Thoracic aorta (tissue), 2 donors: Measurements from ENCODE around the gene MRPS11. TPM values are rescaled to one million over a fixed set of nuclear protein-coding genes. Genes with fewer than 3 reads are reported as not detected.

Experiments
- ATAC-seq: fragments of 150-250 bp; one replicate; pipeline ENCODE4 v1.8.0; 2017; ENCODE audit warnings: low read depth; ENCODE audit not compliant: insufficient number of reproducible peaks, low FRiP score
- DNase-seq: peaks from one replicate; pipeline ENCODE4 v3.0.0-alpha.2; 2020; ENCODE audit warnings: low spot score
- H3K27ac ChIP-seq, 2 donors: fragments of 200-600 bp; sonication (generic); 1 replicate in 1 of 2; 2 replicates in 1 of 2; pipeline ENCODE4 v1.5.1; 2016; ENCODE audit warnings: mild to moderate bottlenecking in 2 of 2, moderate library complexity in 2 of 2
- H3K27me3 ChIP-seq: fragments of 200-600 bp; sonication (generic); replicated peaks from 2 replicates; pipeline ENCODE4 v1.6.0; 2016; ENCODE audit warnings: mild to moderate bottlenecking; ENCODE audit not compliant: insufficient read depth
- H3K36me3 ChIP-seq: fragments of 200-600 bp; sonication (generic); one replicate; pipeline ENCODE4 v1.5.1; 2016
- H3K4me1 ChIP-seq, 2 donors: fragments of 200-600 bp; sonication (generic); 1 replicate in 1 of 2; 2 replicates in 1 of 2; pipeline versions ENCODE4 v1.5.1 to v1.6.0; 2016; ENCODE audit warnings: low read depth in 2 of 2, mild to moderate bottlenecking in 1 of 2; ENCODE audit not compliant: control insufficient read depth in 1 of 2
- H3K4me3 ChIP-seq: fragments of 200-600 bp; sonication (generic); 2 replicates; pipeline ENCODE4 v1.5.1; 2016; ENCODE audit warnings: mild to moderate bottlenecking
- H3K9me3 ChIP-seq: fragments of 200-600 bp; sonication (generic); 2 replicates; pipeline ENCODE4 v1.5.1; 2016
- total RNA-seq, 2 donors: library from RNA; depleted of rRNA; stranded (reverse); fragments of >200 nt; gene quantifications; one replicate each; pipeline versions ENCODE4 v1.1.0 to v1.2.3, GENCODE V29; 2016
- TF ChIP-seq, protein P1 (sequence below): fragments of 200-600 bp; sonication (generic); IDR thresholded peaks from one replicate; pipeline ENCODE4 v1.5.1; 2019; ENCODE audit warnings: antibody characterized with exemption

MRPS11 gene
- total RNA-seq, 2 donors from 2014 or later: 8.5 to 37.9 TPM

- Histone ChIP-seq H3K9me3 (no peaks in the 10 kb centered on the region), H3K4me3 (no peak overlapping the region)
Measured at GRCh38 chr15:88454867-88455810, 12.4 kb upstream of the MRPS11 start.

GRCh38 chr15:88456733-88457132, 10.8 kb upstream of the MRPS11 start:
- peaks cover 25% of the 10 kb centered on the region for H3K36me3 ChIP-seq
- peaks cover 0 to 9% of the 10 kb centered on the region in 2 donors for H3K4me1 ChIP-seq
- no peak for DNase-seq
- ATAC-seq: no peak
- H3K27me3 ChIP-seq: no peaks in the 10 kb centered on the region
- no peak overlapping the region for H3K4me3 ChIP-seq
- no peaks in the 10 kb centered on the region for H3K9me3 ChIP-seq
- TF ChIP-seq, protein P1, sequence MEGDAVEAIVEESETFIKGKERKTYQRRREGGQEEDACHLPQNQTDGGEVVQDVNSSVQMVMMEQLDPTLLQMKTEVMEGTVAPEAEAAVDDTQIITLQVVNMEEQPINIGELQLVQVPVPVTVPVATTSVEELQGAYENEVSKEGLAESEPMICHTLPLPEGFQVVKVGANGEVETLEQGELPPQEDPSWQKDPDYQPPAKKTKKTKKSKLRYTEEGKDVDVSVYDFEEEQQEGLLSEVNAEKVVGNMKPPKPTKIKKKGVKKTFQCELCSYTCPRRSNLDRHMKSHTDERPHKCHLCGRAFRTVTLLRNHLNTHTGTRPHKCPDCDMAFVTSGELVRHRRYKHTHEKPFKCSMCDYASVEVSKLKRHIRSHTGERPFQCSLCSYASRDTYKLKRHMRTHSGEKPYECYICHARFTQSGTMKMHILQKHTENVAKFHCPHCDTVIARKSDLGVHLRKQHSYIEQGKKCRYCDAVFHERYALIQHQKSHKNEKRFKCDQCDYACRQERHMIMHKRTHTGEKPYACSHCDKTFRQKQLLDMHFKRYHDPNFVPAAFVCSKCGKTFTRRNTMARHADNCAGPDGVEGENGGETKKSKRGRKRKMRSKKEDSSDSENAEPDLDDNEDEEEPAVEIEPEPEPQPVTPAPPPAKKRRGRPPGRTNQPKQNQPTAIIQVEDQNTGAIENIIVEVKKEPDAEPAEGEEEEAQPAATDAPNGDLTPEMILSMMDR: no peak
- H3K27ac ChIP-seq: no peak overlapping the region

More at GRCh38 chr15:88454867-88455810, 12.4 kb upstream of the MRPS11 start:
- no peak for ATAC-seq
- TF ChIP-seq, protein P1: peak; percentile 56
- H3K27me3 ChIP-seq: no peaks in the 10 kb centered on the region
- peaks cover 0 to 9% of the 10 kb centered on the region in 2 donors for H3K4me1 ChIP-seq
- no peak overlapping the region for H3K27ac ChIP-seq
- peaks cover 22% of the 10 kb centered on the region for H3K36me3 ChIP-seq
- no peak for DNase-seq

DNA sequence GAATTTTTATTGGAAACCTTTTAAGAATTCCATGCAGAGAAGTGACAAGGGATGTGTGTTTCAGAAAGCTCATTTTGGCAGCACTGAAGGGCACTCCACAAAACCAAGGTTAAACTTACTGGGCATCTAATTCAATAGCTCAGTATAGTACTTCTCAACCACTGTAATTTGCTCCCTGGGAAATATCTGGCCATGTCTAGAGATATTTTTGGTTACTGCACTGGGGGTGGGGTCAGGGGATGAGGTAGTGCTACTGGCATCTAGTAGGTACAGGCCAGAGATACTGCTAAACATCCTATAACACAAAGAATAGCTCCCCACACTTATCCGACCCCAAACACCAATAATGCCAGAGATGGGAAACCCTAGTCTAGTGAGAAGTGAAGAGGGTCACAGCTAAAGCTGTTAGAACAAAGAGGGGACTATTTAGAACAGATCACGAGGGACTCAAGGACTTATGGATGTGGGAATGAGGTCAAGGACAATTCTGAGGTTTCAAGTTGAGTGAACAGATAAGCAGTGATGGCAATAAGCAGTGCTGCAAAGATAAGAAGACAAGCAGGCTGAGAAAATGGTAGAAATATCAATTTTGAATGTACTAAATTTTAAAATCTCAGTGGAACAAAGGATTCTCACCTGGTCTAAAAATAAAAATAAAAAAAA, 3.5 kb upstream of the MRPS11 start:
- DNase-seq (no peak), ATAC-seq (no peak)
- H3K27ac ChIP-seq: no peak overlapping the region
- H3K9me3 ChIP-seq: no peaks in the 10 kb centered on the region
- no peak overlapping the region for H3K4me3 ChIP-seq
- peaks cover 12 to 22% of the 10 kb centered on the region in 2 donors for H3K4me1 ChIP-seq
- no peaks in the 10 kb centered on the region for H3K27me3 ChIP-seq
- TF ChIP-seq, protein P1: no peak
- H3K36me3 ChIP-seq: peaks cover 22% of the 10 kb centered on the region

GRCh38 chr15:88465633-88466224, 1.8 kb upstream of the MRPS11 start:
- peaks cover 8% of the 10 kb centered on the region for H3K36me3 ChIP-seq
- TF ChIP-seq, protein P1: no peak
- ATAC-seq (no peak), DNase-seq (no peak)
- no peaks in the 10 kb centered on the region for H3K27me3 ChIP-seq
- H3K4me3 ChIP-seq: no peak overlapping the region
- H3K4me1 ChIP-seq: peaks cover 12 to 22% of the 10 kb centered on the region in 2 donors
- no peak overlapping the region for H3K27ac ChIP-seq
- no peaks in the 10 kb centered on the region for H3K9me3 ChIP-seq
